ENCODE results near the gene PLA2G12B.

- no peak for TF ChIP-seq ATF2 (IDR thresholded peaks at IDR 0.05; ENCODE audit: low read length)
- TF ChIP-seq EZH2 (IDR thresholded peaks at IDR 0.05; ENCODE audit: low read depth, low read length, severe bottlenecking): no peak
- TF ChIP-seq POLR2A (IDR thresholded peaks at IDR 0.05; ENCODE audit: control extremely low read depth in 1 of 2, low read depth in 2 of 2, low read length in 2 of 2): no peak
- no peak for TF ChIP-seq MAX (IDR thresholded peaks at IDR 0.05)
- TF ChIP-seq CTCF (IDR thresholded peaks at IDR 0.05; ENCODE audit: control extremely low read depth in 1 of 3, insufficient read depth in 1 of 3, low read depth in 1 of 3, low read length in 3 of 3): no peak
- no peak for TF ChIP-seq CBX8 (IDR thresholded peaks at IDR 0.05; ENCODE audit: borderline replicate concordance, low read depth, low read length)
- TF ChIP-seq GABPA (IDR thresholded peaks at IDR 0.05; ENCODE audit: borderline replicate concordance, insufficient read depth, low read length): no peak
- no peak for TF ChIP-seq CHD1 (IDR thresholded peaks at IDR 0.05; ENCODE audit: low read depth, low read length)
- TF ChIP-seq SAP30 (IDR thresholded peaks at IDR 0.05; ENCODE audit: insufficient read depth, insufficient replicate concordance, low read length): no peak
- no peak for TF ChIP-seq FOSL1 (IDR thresholded peaks at IDR 0.05; ENCODE audit: insufficient read depth, low read depth, low read length)
- TF ChIP-seq MAFK (IDR thresholded peaks at IDR 0.05; ENCODE audit: low read depth, low read length): no peak
- no peak for TF ChIP-seq TBP (IDR thresholded peaks at IDR 0.05; ENCODE audit: low read depth, low read length)
Measured at GRCh38 chr10:72904806-72905205, 49.8 kb downstream of the PLA2G12B start.

Measured in H1 (cell line).